HG03520 (cell line): ENCODE data around the gene NR1H3.
"Not testable (repeated sequence)": the region's sequence is repeated elsewhere in the genome, so short reads cannot be mapped to it uniquely, and the experiment has no call there.

ENCODE experiments used
- ATAC-seq: cut with Tn5 transposase; IDR thresholded peaks from one replicate; pipeline ENCODE4 v1.9.1; 2021; ENCODE audit warnings: mild to moderate bottlenecking, moderate library complexity; ENCODE audit not compliant: unreplicated experiment

The NR1H3 gene

DNA sequence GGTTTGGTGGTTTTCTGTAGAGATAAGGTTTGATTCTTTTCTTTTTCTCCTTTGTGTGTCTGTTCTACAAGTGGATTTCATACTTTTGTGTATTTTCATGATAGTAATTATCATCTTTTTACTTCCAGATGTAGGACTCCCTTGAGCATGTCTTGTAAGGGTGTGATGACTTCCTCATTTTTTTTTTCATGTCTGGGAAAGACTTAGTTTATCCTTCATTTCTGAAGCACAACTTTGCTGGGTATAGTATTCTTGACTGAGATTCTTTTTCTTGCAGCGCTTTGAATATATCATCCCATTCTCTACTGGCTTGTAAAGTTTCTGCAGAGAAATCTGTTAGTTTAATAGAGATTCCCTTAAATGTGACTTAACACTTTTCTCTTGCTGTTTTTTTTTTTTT, 45.1 kb downstream of the NR1H3 start:
- no peak for ATAC-seq

DNA sequence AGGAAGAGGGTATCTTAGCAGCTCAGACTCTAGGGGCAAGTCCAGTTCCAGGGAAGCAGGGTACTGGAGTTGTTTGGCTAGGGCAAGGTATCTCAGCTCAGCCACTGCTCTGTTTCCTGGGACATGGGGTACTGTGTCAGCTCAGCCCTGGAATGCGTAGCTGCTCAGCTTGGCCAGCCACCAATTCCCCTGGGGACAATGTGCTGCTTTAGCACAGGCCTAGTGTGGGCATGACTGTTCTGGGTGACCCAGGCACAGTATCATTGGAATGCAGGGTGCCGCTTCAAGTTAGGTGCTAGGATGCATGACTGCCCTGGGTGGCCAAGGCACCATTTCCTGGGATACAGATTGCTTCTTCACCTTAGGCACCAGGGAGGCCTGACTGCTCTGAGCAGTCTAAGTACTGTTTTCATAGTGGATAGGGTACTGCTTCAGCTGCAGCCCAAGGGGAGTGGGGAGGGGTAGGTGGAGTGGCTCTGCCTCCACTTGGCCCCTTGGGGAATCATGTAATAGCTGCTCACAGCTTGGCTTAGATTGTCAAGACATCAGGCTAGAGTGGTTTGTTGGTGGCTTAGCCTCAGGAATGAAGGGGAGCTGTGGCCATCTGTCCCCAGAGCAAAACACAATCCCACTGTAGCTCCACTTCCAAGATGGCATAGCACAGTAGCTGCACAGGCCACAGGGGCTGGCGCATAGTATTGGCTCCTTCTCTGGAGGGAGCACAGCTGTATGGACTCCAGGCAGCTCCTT, 48.1 kb downstream of the NR1H3 start:
- ATAC-seq: no peak

DNA sequence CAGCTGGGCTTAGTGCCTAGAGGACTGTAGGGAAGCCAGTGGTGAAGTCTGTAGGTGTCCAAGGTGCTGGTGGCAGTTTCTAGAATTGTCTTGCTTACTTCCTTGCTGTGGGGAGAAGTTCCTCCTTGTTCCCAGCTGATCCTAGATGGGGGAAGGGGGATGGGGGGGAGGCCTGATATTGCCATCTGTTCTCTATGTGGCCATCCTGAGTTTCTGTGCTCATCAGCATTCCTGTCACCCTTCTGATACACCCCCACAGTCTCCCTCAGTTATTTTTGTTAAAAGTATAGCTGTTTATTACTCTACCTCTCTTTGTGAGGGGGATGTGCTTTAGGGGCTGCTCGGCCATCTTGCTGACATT, 48.7 kb downstream of the NR1H3 start:
- ATAC-seq: no peak

DNA sequence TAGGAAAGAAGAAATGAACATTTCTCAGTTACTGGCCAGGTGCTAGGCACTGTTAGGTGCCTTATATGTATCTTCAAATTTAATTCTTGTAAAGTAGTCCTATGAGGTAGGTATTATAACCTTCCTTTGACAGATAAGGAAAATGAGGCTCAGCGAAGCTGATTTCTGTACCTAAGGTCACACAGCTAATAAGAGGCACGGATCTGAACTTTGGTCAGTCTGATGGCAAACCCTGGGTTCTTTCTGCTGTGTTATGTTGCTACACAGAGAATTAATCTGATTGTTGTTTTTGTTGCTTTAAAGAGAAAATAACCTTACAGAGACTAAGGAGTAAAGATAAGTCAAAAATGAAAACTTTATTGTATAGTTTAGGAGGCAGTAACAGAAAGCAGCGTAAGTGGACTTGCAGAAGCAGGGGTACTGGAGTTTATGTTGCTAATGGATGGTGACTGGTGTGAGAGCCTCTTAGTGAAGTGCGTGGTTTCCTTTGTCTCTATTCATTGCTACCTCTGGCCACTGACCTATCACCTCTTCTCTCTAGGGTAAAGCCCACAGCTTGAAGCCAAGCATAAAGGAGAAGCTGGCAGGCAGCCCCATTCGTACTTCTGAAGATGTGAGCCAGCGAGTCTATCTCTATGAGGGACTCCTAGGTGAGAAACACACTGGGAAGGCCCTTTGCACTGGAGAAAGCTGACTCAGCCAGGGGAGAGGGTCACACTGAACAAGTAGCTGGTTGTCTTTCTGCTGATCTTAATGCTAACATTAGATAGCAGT, 50.4 kb downstream of the NR1H3 start:
- ATAC-seq: no peak

DNA sequence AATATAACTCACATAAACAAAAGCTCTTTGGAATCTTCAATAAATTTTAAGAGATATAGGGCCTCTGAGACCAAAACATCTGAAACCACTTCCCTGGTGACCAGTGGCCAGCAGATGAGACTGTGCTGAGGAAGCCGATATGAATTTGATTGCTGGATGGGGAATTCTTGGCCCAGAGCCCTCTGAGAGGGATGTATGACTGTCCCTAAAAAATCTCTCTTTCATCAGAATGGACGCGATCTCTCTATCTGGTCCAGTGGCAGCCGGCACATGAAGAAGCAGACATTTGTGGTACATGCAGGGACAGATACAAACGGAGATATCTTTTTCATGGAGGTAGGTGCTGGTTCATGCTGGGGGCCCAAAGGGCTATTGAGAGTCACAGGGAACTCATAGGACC, 57.2 kb downstream of the NR1H3 start:
- no peak for ATAC-seq

DNA sequence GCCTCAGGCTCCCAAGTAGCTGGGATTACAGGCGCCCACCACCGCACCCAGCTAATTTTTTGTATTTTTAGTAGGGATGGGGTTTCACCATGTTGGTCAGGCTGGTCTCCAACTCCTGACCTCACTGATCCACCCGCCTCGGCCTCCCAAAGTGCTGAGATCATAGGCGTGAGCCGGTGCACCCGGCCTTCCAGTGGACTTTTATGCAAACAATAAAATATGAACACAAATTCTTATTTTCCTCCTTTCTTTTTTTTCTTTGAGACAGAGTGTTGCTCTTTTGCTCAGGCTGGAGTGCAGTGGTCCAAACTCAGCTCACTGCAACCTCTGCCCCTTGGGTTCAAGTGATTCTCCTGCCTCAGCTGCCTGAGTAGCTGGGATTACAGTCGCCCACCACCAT, 58.7 kb downstream of the NR1H3 start:
- ATAC-seq: not testable (repeated sequence)

DNA sequence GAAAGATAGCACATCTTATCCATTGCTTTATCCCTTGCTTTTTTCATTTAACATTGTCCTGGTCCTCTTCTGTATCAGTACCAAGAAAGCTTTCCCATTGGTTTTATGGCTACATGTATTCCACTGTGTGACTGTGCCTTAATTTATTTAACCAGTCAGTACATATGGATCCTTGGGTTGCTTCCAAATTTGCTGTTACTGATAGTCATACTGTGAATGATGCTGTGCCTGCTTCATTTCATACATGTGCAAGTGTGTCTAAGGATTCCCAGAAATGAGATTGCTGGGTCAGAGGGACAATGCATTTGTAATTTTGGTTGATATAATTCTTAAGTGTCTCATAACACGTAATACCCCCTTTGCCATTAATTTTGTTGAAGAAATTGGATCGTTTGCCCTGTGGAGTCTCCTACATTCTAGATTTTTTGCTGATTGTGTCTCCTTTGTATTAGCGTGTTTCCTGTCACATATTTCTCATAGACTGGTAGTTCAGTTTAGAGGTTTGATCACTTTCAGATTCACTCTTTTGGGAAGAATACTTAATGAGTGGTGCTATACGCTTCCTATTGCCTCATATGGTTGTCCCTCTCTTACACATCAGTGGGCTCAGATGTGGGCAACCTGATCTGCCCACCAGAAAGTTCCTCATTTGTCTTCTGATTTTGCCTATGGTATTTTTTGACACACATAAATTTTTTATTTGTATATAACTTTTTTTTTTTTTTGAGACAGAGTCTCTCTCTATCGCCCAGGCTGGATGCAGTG, 59.5 kb downstream of the NR1H3 start:
- no peak for ATAC-seq

DNA sequence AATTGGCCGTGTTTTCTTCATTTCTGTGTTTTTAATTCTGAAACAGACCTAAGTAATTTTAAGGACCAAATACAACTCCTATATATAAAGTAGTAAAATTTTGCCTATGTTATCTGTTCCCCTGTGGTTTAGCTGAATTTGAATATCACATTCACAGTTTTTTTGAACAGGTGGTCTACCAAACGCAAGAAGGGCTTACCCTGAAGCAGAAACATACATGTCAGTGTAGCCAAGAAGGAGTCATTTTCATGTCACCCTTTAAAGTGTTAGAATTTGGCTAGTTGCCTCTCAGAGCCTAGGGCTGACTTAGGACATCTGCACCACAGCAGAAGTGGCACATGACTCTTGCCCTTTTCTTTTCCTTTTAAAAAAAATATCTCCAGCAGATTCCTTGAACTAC, 60.4 kb downstream of the NR1H3 start:
- no peak for ATAC-seq
